Body of pancreas (tissue), 4 donors: ENCODE data around the gene VOPP1.

ENCODE experiments used
- CTCF ChIP-seq, 7 experiments: fragments of 450-650 bp in 4 of 7; fragments of 200-600 bp in 3 of 7; sonication (generic) in 3 of 7; IDR thresholded peaks; one replicate each; pipeline ENCODE4 v1.5.1; 2016 to 2019; ENCODE audit warnings: antibody characterized with exemption in 7 of 7
- POLR2A ChIP-seq, 3 donors: fragments of 450-650 bp; IDR thresholded peaks; one replicate each; pipeline ENCODE4 v1.6.1; 2016; ENCODE audit warnings: antibody characterized with exemption in 3 of 3, mild to moderate bottlenecking in 2 of 3

- TF ChIP-seq CTCF (IDR thresholded peaks at IDR 0.05) (no peak), POLR2A (IDR thresholded peaks at IDR 0.05) (no peak)
Measured at GRCh38 chr7:55436457-55436856, 135.8 kb downstream of the VOPP1 start.
